Measurements from ENCODE around the gene SHROOM4. TPM values are rescaled to one million over a fixed set of nuclear protein-coding genes. Genes with fewer than 3 reads are reported as not detected.

SHROOM4 gene
- total RNA-seq, 1 donor from 2014 or later: 7.0 TPM

DNA sequence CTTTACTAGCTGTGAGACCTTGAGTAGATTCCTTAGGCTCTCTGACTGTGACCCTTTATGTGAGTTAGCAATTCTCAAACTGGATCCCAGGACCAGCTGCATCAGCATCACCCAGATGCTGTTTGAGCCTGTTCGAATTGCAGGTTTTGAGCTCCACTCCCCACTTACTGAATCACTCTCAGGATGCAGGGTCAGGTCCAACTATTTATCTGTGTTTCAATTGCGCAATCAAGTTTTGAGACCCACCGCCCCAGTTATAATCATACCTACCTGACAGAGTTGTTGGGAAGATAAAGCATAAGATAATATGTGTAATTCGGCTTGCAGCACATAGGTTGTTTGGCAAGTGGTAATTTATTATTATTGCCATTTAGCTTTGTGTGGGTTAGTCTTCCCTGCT, 187.6 kb downstream of the SHROOM4 start:
- H4K20me1 ChIP-seq (ENCODE audit: insufficient read depth, low read length): no peaks in the 10 kb centered on the region
- no peak for DNase-seq (ENCODE audit: low read depth)
- TF ChIP-seq EZH2 (IDR thresholded peaks at IDR 0.05; ENCODE audit: insufficient read depth, low read length): no peak
- TF ChIP-seq, protein P1, sequence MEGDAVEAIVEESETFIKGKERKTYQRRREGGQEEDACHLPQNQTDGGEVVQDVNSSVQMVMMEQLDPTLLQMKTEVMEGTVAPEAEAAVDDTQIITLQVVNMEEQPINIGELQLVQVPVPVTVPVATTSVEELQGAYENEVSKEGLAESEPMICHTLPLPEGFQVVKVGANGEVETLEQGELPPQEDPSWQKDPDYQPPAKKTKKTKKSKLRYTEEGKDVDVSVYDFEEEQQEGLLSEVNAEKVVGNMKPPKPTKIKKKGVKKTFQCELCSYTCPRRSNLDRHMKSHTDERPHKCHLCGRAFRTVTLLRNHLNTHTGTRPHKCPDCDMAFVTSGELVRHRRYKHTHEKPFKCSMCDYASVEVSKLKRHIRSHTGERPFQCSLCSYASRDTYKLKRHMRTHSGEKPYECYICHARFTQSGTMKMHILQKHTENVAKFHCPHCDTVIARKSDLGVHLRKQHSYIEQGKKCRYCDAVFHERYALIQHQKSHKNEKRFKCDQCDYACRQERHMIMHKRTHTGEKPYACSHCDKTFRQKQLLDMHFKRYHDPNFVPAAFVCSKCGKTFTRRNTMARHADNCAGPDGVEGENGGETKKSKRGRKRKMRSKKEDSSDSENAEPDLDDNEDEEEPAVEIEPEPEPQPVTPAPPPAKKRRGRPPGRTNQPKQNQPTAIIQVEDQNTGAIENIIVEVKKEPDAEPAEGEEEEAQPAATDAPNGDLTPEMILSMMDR (IDR thresholded peaks at IDR 0.05; ENCODE audit: insufficient read depth, low read depth, low read length): no peak
- H3K4me3 ChIP-seq (ENCODE audit: insufficient read depth, low read depth, low read length): no peak overlapping the region
- no peaks in the 10 kb centered on the region for H3K4me1 ChIP-seq (ENCODE audit: insufficient read depth, low read length)
- no peaks in the 10 kb centered on the region for H3K9me3 ChIP-seq (ENCODE audit: insufficient read depth, low read depth, low read length)
- H3K4me1 Mint-ChIP-seq (ENCODE audit: low read depth, unreplicated experiment): peaks cover 2% of the 10 kb centered on the region
- no peak overlapping the region for H3K9ac ChIP-seq (ENCODE audit: low read length)
- no peaks in the 10 kb centered on the region for H3K27me3 ChIP-seq (ENCODE audit: insufficient read depth, low read length)
- no peak overlapping the region for H3K27ac ChIP-seq (ENCODE audit: low read depth, low read length)
- H3K36me3 ChIP-seq (ENCODE audit: insufficient read depth, low read length): no peaks in the 10 kb centered on the region
- no peak overlapping the region for H2AFZ ChIP-seq (ENCODE audit: low read depth, low read length)
- H3K36me3 Mint-ChIP-seq (ENCODE audit: low read depth, unreplicated experiment): no peaks in the 10 kb centered on the region
- no peak overlapping the region for H3K27ac Mint-ChIP-seq (ENCODE audit: unreplicated experiment)
- no peak for FAIRE-seq
- no peaks in the 10 kb centered on the region for H3K9me3 Mint-ChIP-seq (ENCODE audit: unreplicated experiment)
- no peaks in the 10 kb centered on the region for H3K27me3 Mint-ChIP-seq (ENCODE audit: low read depth, unreplicated experiment)
- no peak overlapping the region for H3K4me3 Mint-ChIP-seq (ENCODE audit: unreplicated experiment)
- no peak overlapping the region for H3K4me2 ChIP-seq (ENCODE audit: low read length)
- no peaks in the 10 kb centered on the region for H3K79me2 ChIP-seq (ENCODE audit: insufficient read depth, low read length)

DNA sequence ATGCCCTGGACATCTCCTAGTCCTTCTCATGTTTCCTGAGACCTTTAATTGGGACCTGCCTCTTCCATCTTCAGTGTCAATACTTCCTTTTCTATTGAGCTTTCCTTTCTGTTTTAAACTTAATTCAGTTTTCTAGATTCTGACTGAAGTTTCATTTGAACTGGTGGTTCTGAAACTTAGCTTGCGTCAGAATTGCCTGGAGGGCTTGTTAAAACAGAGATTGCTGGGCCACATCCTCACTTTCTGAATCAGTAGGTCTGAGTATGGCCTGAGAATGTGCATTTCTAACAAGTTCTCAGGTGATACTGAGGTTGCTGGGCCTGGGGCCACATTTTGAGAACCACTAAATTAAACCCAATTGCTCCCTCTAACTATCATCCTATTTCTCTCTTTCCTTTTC, 191.2 kb downstream of the SHROOM4 start:
- Mint-ChIP-seq H3K27me3 (ENCODE audit: low read depth, unreplicated experiment) (no peaks in the 10 kb centered on the region), H3K9me3 (ENCODE audit: unreplicated experiment) (no peaks in the 10 kb centered on the region), H3K4me1 (ENCODE audit: low read depth, unreplicated experiment) (no peaks in the 10 kb centered on the region), H3K4me3 (ENCODE audit: unreplicated experiment) (no peak overlapping the region), H3K36me3 (ENCODE audit: low read depth, unreplicated experiment) (no peaks in the 10 kb centered on the region), H3K27ac (ENCODE audit: unreplicated experiment) (no peak overlapping the region)
- Histone ChIP-seq H3K4me1 (ENCODE audit: insufficient read depth, low read length) (no peaks in the 10 kb centered on the region), H2AFZ (ENCODE audit: low read depth, low read length) (no peak overlapping the region), H3K4me3 (ENCODE audit: insufficient read depth, low read depth, low read length) (no peak overlapping the region), H4K20me1 (ENCODE audit: insufficient read depth, low read length) (no peaks in the 10 kb centered on the region), H3K4me2 (ENCODE audit: low read length) (no peak overlapping the region), H3K9ac (ENCODE audit: low read length) (no peak overlapping the region), H3K27me3 (ENCODE audit: insufficient read depth, low read length) (no peaks in the 10 kb centered on the region), H3K79me2 (ENCODE audit: insufficient read depth, low read length) (no peaks in the 10 kb centered on the region), H3K36me3 (ENCODE audit: insufficient read depth, low read length) (no peaks in the 10 kb centered on the region), H3K9me3 (ENCODE audit: insufficient read depth, low read depth, low read length) (no peaks in the 10 kb centered on the region), H3K27ac (ENCODE audit: low read depth, low read length) (no peak overlapping the region)
- FAIRE-seq: no peak
- no peak for TF ChIP-seq EZH2 (IDR thresholded peaks at IDR 0.05; ENCODE audit: insufficient read depth, low read length)
- TF ChIP-seq, protein P1 (IDR thresholded peaks at IDR 0.05; ENCODE audit: insufficient read depth, low read depth, low read length): no peak
- DNase-seq (ENCODE audit: low read depth): no peak

DNA sequence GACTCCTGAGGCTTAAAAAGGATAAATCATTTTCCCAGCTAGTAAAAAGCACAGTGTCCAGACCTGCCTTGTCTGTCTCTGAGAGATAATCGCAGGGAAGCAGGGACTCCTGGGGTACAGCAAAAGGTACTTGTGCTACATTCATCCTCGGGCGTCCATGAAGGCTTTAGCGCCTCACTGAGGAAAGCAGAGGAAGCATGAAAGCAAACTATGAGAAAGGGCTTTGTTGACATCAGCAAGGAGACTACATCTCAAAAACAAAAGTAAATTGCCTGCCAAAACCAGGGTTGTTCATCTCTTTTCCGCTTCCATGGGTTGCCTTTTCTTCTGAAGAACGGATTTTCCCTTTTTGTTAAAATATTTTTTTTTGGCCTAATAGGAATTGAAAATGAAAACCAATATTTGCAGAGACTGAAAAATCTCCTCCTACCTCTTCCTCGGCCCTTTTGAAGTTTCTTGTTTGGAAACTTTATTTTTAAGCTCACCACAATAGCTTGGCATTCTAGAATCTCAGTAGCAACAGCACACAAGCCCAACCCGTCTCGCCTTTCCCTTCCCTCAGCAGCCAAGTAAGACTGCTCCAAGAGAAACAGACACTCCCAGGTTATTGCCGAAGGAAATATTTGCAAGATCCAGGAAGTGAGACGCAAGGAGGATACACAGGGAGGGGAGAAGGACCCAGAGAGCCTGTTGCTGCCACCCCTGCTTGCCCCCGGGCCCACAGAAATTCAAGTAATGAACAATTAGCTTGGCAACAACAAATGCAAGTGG, 195.0 kb downstream of the SHROOM4 start:
- Histone ChIP-seq H3K4me2 (ENCODE audit: low read length) (no peak overlapping the region), H3K27me3 (ENCODE audit: insufficient read depth, low read length) (no peaks in the 10 kb centered on the region), H4K20me1 (ENCODE audit: insufficient read depth, low read length) (no peaks in the 10 kb centered on the region), H3K36me3 (ENCODE audit: insufficient read depth, low read length) (no peaks in the 10 kb centered on the region), H3K9ac (ENCODE audit: low read length) (no peak overlapping the region), H3K4me1 (ENCODE audit: insufficient read depth, low read length) (no peaks in the 10 kb centered on the region), H3K79me2 (ENCODE audit: insufficient read depth, low read length) (no peaks in the 10 kb centered on the region), H2AFZ (ENCODE audit: low read depth, low read length) (no peak overlapping the region), H3K4me3 (ENCODE audit: insufficient read depth, low read depth, low read length) (no peak overlapping the region), H3K27ac (ENCODE audit: low read depth, low read length) (no peak overlapping the region), H3K9me3 (ENCODE audit: insufficient read depth, low read depth, low read length) (no peaks in the 10 kb centered on the region)
- FAIRE-seq (no peak), DNase-seq (ENCODE audit: low read depth) (no peak)
- Mint-ChIP-seq H3K9me3 (ENCODE audit: unreplicated experiment) (no peaks in the 10 kb centered on the region), H3K4me1 (ENCODE audit: low read depth, unreplicated experiment) (no peaks in the 10 kb centered on the region), H3K27me3 (ENCODE audit: low read depth, unreplicated experiment) (no peaks in the 10 kb centered on the region), H3K27ac (ENCODE audit: unreplicated experiment) (no peak overlapping the region), H3K4me3 (ENCODE audit: unreplicated experiment) (no peak overlapping the region), H3K36me3 (ENCODE audit: low read depth, unreplicated experiment) (no peaks in the 10 kb centered on the region)
- TF ChIP-seq EZH2 (IDR thresholded peaks at IDR 0.05; ENCODE audit: insufficient read depth, low read length): no peak
- TF ChIP-seq, protein P1 (IDR thresholded peaks at IDR 0.05; ENCODE audit: insufficient read depth, low read depth, low read length): no peak

All from astrocyte (in vitro differentiated cells and primary cell).